HepG2 (cell line): Measurements from ENCODE around the gene PRKN. TPM values are rescaled to one million over a fixed set of nuclear protein-coding genes. Genes with fewer than 3 reads are reported as not detected.

Source experiments
- ATAC-seq: fragments of 200-7000 bp; cut with Tn5 transposase; 3 replicates; pipeline ENCODE4 v1.9.1; 2020; ENCODE audit warnings: mild to moderate bottlenecking, moderate library complexity
- BruUV-seq: library from RNA; stranded (reverse); fragments of 400-500 nt; replicated peaks from 2 replicates; lab custom pipeline; 2021; lab: Mats Ljungman, UMichigan
- CTCF ChIA-PET: fragments of 300-600 bp; formaldehyde crosslinking; extraction: SDS; loops from one replicate; lab custom pipeline; 2021; ENCODE audit warnings: low total read pairs, inconsistent platforms, low intra/inter-chr PET ratio; lab: Yijun Ruan, JAX
- POLR2A ChIA-PET: fragments of 350-600 bp; sonication (Branson Sonifier 250); formaldehyde crosslinking; loops from one replicate; lab custom pipeline; 2020; ENCODE audit warnings: antibody characterized with exemption, inconsistent platforms; lab: Yijun Ruan, JAX
- DNase-seq: peaks from one replicate; pipeline ENCODE4 v3.0.0-alpha.2; 2015; ENCODE audit warnings: low spot score
- FAIRE-seq: peaks from 3 replicates; lab custom pipeline; 2011; peaks lifted over from hg19 to GRCh38; lab: Jason Lieb, UNC
- H2AFZ ChIP-seq: one replicate; pipeline ENCODE4 v1.6.1; 2011; ENCODE audit warnings: low read length, inconsistent platforms
- H3K27ac ChIP-seq: fragments of 300-600 bp; 3 replicates; pipeline ENCODE4 v1.8.0; 2011; ENCODE audit warnings: mixed run types, mild to moderate bottlenecking, mixed read lengths, low read length, inconsistent platforms; ENCODE audit not compliant: insufficient read depth; ENCODE audit errors: extremely low read length
- H3K27me3 ChIP-seq, 2 experiments: fragments of 200-600 bp in 1 of 2; 2 replicates in 1 of 2; 3 replicates in 1 of 2; pipeline versions ENCODE4 v1.6.0 to v1.8.0; 2011; ENCODE audit warnings: low read length in 2 of 2, mild to moderate bottlenecking in 2 of 2, moderate library complexity in 2 of 2, inconsistent platforms in 1 of 2; ENCODE audit not compliant: insufficient read depth in 2 of 2, control insufficient read depth in 1 of 2
- H3K36me3 ChIP-seq, 2 experiments: fragments of 200-600 bp in 1 of 2; replicated peaks in 1 of 2; 2 replicates in 1 of 2; 3 replicates in 1 of 2; pipeline versions ENCODE4 v1.5.1 to v1.8.0; 2011; ENCODE audit warnings: low read length in 2 of 2, inconsistent platforms in 1 of 2; ENCODE audit not compliant: insufficient read depth in 2 of 2, control insufficient read depth in 1 of 2
- H3K4me1 ChIP-seq: 2 replicates; pipeline ENCODE4 v1.5.1; 2012; ENCODE audit warnings: low read length, inconsistent platforms; ENCODE audit not compliant: insufficient read depth
- H3K4me2 ChIP-seq: 2 replicates; pipeline ENCODE4 v1.6.0; 2011; ENCODE audit warnings: low read depth, low read length, inconsistent platforms
- H3K4me3 ChIP-seq, 3 experiments: fragments of 200-600 bp in 1 of 3; sonication (generic), shearing (Covaris generic) in 1 of 3; replicated peaks in 1 of 3; 2 replicates each; pipeline ENCODE4 v1.5.1; 2011 to 2016; ENCODE audit warnings: low read length in 3 of 3, inconsistent platforms in 2 of 3, low read depth in 2 of 3, mild to moderate bottlenecking in 2 of 3, control low read depth in 1 of 3, mixed read lengths in 1 of 3; ENCODE audit not compliant: insufficient read depth in 1 of 3
- H3K79me2 ChIP-seq: one replicate; pipeline ENCODE4 v1.6.1; 2011; ENCODE audit warnings: low read length, inconsistent platforms; ENCODE audit not compliant: insufficient read depth
- H3K9ac ChIP-seq: 2 replicates; pipeline ENCODE4 v1.6.0; 2011; ENCODE audit warnings: mild to moderate bottlenecking, low read depth, low read length, inconsistent platforms; ENCODE audit not compliant: insufficient read depth
- H3K9me3 ChIP-seq: 2 replicates; pipeline ENCODE4 v1.5.1; 2012; ENCODE audit warnings: mild to moderate bottlenecking, low read length
- H4K20me1 ChIP-seq: 2 replicates; pipeline ENCODE4 v1.6.0; 2011; ENCODE audit warnings: inconsistent platforms, mild to moderate bottlenecking, low read length, moderate library complexity; ENCODE audit not compliant: insufficient read depth
- ARNT2 ChIP-seq: sonication (generic); formaldehyde crosslinking; IDR thresholded peaks from 2 replicates; pipeline ENCODE4 v1.8.0; 2022; ENCODE audit warnings: mild to moderate bottlenecking, low read depth, missing genetic modification reagents, moderate library complexity
- BORCS8-MEF2B ChIP-seq: sonication (generic); formaldehyde crosslinking; IDR thresholded peaks from 2 replicates; pipeline ENCODE4 v1.8.0; 2022; ENCODE audit warnings: mild to moderate bottlenecking, missing genetic modification reagents
- KDM1A ChIP-seq: IDR thresholded peaks from 2 replicates; pipeline ENCODE4 v1.6.1; 2016; ENCODE audit warnings: missing compliant biosample characterization
- SMAD1 ChIP-seq: sonication (generic); formaldehyde crosslinking; IDR thresholded peaks from 2 replicates; pipeline ENCODE4 v1.4.0; 2020; ENCODE audit warnings: missing genetic modification reagents, low read depth, mild to moderate bottlenecking, borderline replicate concordance
- ZNF354B ChIP-seq: sonication (generic); formaldehyde crosslinking; IDR thresholded peaks from 2 replicates; pipeline ENCODE4 v1.8.0; 2022; ENCODE audit warnings: mild to moderate bottlenecking, missing genetic modification reagents
- WGBS: methylation state at CpG from one replicate; pipeline ENCODE4 v1.1.6; 2017; ENCODE audit warnings: low lambda C conversion rate; 5-methylcytosine and 5-hydroxymethylcytosine counted together
- in situ Hi-C: cut with HindIII; loops from 2 replicates; pipeline ENCODE4 v1.10.0; 2017; ENCODE audit warnings: low pct_unique_long_range_greater_than_20kb; ENCODE audit not compliant: extremely low pct_ligation_motif_present
- intact Hi-C: fragments of 100-400 bp; cut with micrococcal nuclease; formaldehyde crosslinking; loops from one replicate; pipeline ENCODE4 v1.10.0; 2022; ENCODE audit not compliant: unreplicated experiment
- polyA plus RNA-seq, 8 experiments: library from polyadenylated mRNA; depleted of rRNA in 3 of 8; stranded (reverse) in 7 of 8; unstranded in 1 of 8; fragments of >200 nt; fragmentation: Illumina TruSeq in 4 of 8; extraction: Trizol in 4 of 8; gene quantifications; 2 replicates each; pipeline versions ENCODE4 v1.2.1 to v1.2.3, GENCODE V29; 2011 to 2016; ENCODE audit warnings: low read depth in 4 of 8, missing spikeins in 1 of 8, mixed read lengths in 1 of 8; ENCODE audit not compliant: insufficient read depth in 1 of 8
- total RNA-seq, 5 experiments: library from RNA; depleted of rRNA; stranded (reverse); fragments of >200 nt; fragmentation: Illumina TruSeq; extraction: Trizol; gene quantifications; 2 replicates each; pipeline ENCODE4 v1.2.3, GENCODE V29; 2016; ENCODE audit warnings: low read depth in 1 of 5

Gene PRKN
- total and polyA plus RNA-seq, 2 of the 13 experiments (the other 11 are each of a cell fraction or from before 2014, with no cell fraction given), result 0.31 to 0.44 TPM

DNA sequence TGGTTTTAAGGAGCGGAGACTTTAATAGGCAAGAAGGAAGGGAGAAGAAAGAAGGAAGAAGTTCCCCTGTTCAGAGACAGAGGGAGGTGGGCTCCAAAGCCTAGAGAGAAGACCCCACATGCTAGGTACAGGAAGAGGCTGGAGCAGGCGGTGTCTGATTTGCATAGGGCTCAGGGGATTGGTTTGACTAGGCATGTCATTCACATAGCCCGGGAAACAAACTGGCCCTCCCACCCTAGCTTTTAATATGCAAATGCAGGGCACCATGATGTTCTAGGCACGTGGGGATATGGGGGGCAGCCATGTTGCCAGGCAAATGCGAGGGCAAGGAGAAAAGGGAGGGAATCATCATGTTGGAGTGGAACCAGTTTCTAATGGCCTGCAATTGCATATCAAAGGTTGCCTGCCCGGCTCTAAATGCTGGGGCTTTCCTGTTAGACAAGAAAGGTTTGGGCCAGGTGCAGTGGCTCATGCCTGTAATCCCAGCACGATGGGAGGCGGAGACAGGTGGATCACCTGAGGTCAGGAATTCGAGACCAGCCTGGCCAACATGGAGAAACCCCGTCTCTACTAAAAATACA lies 1419.4 kb downstream of the PRKN start:
- intact Hi-C loops (no loop called here), in situ Hi-C loops (no loop called here)
- Histone ChIP-seq H3K4me2 (no peak overlapping the region), H3K79me2 (no peaks in the 10 kb centered on the region), H4K20me1 (no peaks in the 10 kb centered on the region), H3K27ac (no peak overlapping the region), H3K4me3 (no peak overlapping the region), H3K36me3 (no peaks in the 10 kb centered on the region), H3K4me1 (no peaks in the 10 kb centered on the region), H2AFZ (no peak overlapping the region), H3K9ac (no peak overlapping the region), H3K9me3 (no peaks in the 10 kb centered on the region), H3K27me3 (peaks cover 0 to 21% of the 10 kb centered on the region in 2 experiments; a peak in 3 of 5 replicates)
- ChIA-PET POLR2A (no interaction called here), CTCF (no interaction called here)
- no peak for FAIRE-seq
- BruUV-seq, result no TSS peak
- TF ChIP-seq KDM1A (CRISPR knock-in tag), result no peak
- no peak for TF ChIP-seq ARNT2 (CRISPR knock-in tag)
- 23% methylated on average over 10 of the region's 10 CpGs for WGBS
- ATAC-seq, result no peak
- DNase-seq, result no peak

DNA sequence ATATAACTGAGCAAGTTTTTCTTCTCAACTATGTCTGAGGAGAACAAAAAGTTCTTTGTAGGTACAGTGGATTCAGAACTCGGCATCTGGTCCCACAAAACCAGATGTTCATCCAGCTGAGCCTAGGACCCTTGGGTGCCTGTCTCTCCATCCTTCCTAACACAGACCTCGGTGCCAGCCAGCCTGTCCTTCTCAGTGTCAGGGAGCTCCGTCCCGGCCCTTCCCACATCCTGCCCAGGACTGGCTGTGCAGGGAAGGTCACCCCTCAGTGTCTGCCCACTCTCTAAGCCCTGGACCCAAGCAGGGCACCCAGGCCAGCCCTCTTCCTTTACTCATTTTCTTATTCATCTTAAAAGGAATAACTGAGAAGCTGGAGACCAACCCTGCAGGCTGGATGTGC lies 1421.7 kb downstream of the PRKN start:
- no peak for FAIRE-seq
- intact Hi-C loops (no loop called here), in situ Hi-C loops (no loop called here)
- no peak overlapping the region for H3K4me2 ChIP-seq
- no peak for DNase-seq
- H3K27me3 ChIP-seq, result peaks cover 0 to 20% of the 10 kb centered on the region in 2 experiments; a peak in 3 of 5 replicates
- no peak overlapping the region for H2AFZ ChIP-seq
- no peak overlapping the region for H3K4me3 ChIP-seq
- no TSS peak for BruUV-seq
- H3K9me3 ChIP-seq, result no peaks in the 10 kb centered on the region
- POLR2A ChIA-PET, result no interaction called here
- ATAC-seq, result no peak
- H3K4me1 ChIP-seq, result no peaks in the 10 kb centered on the region
- 4% methylated on average over 4 of the region's 4 CpGs for WGBS
- CTCF ChIA-PET, result no interaction called here
- H3K27ac ChIP-seq, result no peak overlapping the region
- no peaks in the 10 kb centered on the region for H3K36me3 ChIP-seq
- no peaks in the 10 kb centered on the region for H4K20me1 ChIP-seq
- H3K9ac ChIP-seq, result no peak overlapping the region
- no peak for TF ChIP-seq BORCS8-MEF2B (CRISPR knock-in tag)
- TF ChIP-seq SMAD1, result no peak
- TF ChIP-seq ZNF354B (CRISPR knock-in tag), result no peak
- no peaks in the 10 kb centered on the region for H3K79me2 ChIP-seq
